ENCODE results near the gene ZCWPW1. TPM values are rescaled to one million over a fixed set of nuclear protein-coding genes. Genes with fewer than 3 reads are reported as not detected.

The ZCWPW1 gene
- total and polyA plus RNA-seq, 2 of the 8 experiments (the other 6 are each of a cell fraction or from before 2014, with no cell fraction given): 0.51 to 1.4 TPM

- 63% methylated on average over 12 of the region's 12 CpGs; no CpG with 5 or more reads in 1 of the 2 experiments for WGBS, 2 experiments (ENCODE audit: extremely low coverage in 1 of 2, insufficient coverage in 1 of 2, insufficient read length in 1 of 2, insufficient replicate concordance in 2 of 2, low coverage in 1 of 2, low lambda C conversion rate in 2 of 2, missing lambda C conversion rate in 1 of 2)
- CTCF ChIA-PET (ENCODE audit: partially characterized antibody): interaction anchor here (0.6 to 4.4 kb wide), 34 partner anchors 8 to 392 kb away, joined by 3 to 41 read pairs (median 5); partner anchors contain the start of genes PILRB and POP7
- Histone ChIP-seq H3K4me3 (ENCODE audit: extremely low read depth in 1 of 4, insufficient read depth in 2 of 4, low read depth in 3 of 4, low read length in 4 of 4) (no peak overlapping the region), H2BK5ac (ENCODE audit: low read depth, low read length) (no peak overlapping the region), H3K23me2 (ENCODE audit: low read depth, low read length) (no peaks in the 10 kb centered on the region), H2AK5ac (ENCODE audit: low read depth, low read length) (no peak overlapping the region), H4K20me1 (replicated peaks in 1 of 2; ENCODE audit: control insufficient read depth in 1 of 2, insufficient read depth in 2 of 2, low read length in 2 of 2) (no peaks in the 10 kb centered on the region), H3K23ac (ENCODE audit: insufficient read length) (no peak overlapping the region), H3K79me1 (ENCODE audit: low read depth, low read length) (no peaks in the 10 kb centered on the region), H2BK120ac (replicated peaks; ENCODE audit: low read depth, low read length) (no peak overlapping the region), H3K9me3 (ENCODE audit: insufficient read depth in 2 of 2, low read depth in 1 of 2, low read length in 1 of 2) (no peaks in the 10 kb centered on the region), H3K4me2 (ENCODE audit: insufficient read depth in 1 of 2, low read depth in 2 of 2, low read length in 2 of 2) (no peak overlapping the region), H4K5ac (ENCODE audit: insufficient read length, low read depth, low read length) (no peak overlapping the region), H3K27ac (ENCODE audit: low read depth, low read length) (no peak overlapping the region), H2BK20ac (ENCODE audit: low read length) (no peak overlapping the region), H3K4ac (replicated peaks; ENCODE audit: insufficient read length, low read depth, low read length) (no peak overlapping the region), H3K18ac (ENCODE audit: extremely low read depth, low read length) (no peak overlapping the region), H3K14ac (ENCODE audit: insufficient read length) (no peak overlapping the region), H2BK15ac (ENCODE audit: low read length) (no peak overlapping the region), H3K79me2 (ENCODE audit: control insufficient read depth in 1 of 2, insufficient read depth in 2 of 2, low read length in 2 of 2) (no peaks in the 10 kb centered on the region), H3K9ac (replicated peaks in 1 of 4; ENCODE audit: extremely low read depth in 1 of 4, low read depth in 3 of 4, low read length in 3 of 4) (no peak overlapping the region), H3K56ac (replicated peaks; ENCODE audit: insufficient read length, low read depth, low read length) (no peak overlapping the region), H3K36me3 (ENCODE audit: control insufficient read depth in 2 of 4, insufficient read depth in 4 of 4, low read length in 3 of 4) (no peaks in the 10 kb centered on the region), H4K8ac (ENCODE audit: extremely low read depth, insufficient read depth, low read length) (no peak overlapping the region), H4K91ac (replicated peaks; ENCODE audit: insufficient read length, low read length) (no peak overlapping the region), H2AFZ (ENCODE audit: low read length) (no peak overlapping the region), H2BK12ac (ENCODE audit: low read depth, low read length) (no peak overlapping the region), H3K4me1 (replicated peaks in 1 of 4; ENCODE audit: control insufficient read depth in 3 of 4, insufficient read depth in 4 of 4, low read length in 3 of 4) (no peaks in the 10 kb centered on the region), H3K27me3 (replicated peaks in 1 of 4; ENCODE audit: control insufficient read depth in 3 of 4, extremely low read depth in 1 of 4, insufficient read depth in 3 of 4, low read length in 3 of 4) (no peaks in the 10 kb centered on the region; a peak in 1 of 7 replicates)
- POLR2A ChIA-PET (ENCODE audit: partially characterized antibody): interaction anchor here (0.5 to 2.3 kb wide), 7 partner anchors 22 to 118 kb away, joined by 3 to 12 read pairs (median 3); partner anchors contain the start of genes MEPCE and ZCWPW1
- FAIRE-seq (peak; percentile 70), DNase-seq (ENCODE audit: low read depth in 1 of 2, low spot score in 2 of 2) (peak in 1 of 2 experiments; percentile 51)
- no peak for TF ChIP-seq SUZ12 (IDR thresholded peaks at IDR 0.05; ENCODE audit: low read length)
- TF ChIP-seq CHD2 (IDR thresholded peaks at IDR 0.05; ENCODE audit: low read length): no peak
- no peak for TF ChIP-seq CTBP2 (IDR thresholded peaks at IDR 0.05; ENCODE audit: borderline replicate concordance, insufficient read depth, insufficient read length, low read length)
- TF ChIP-seq CREB1 (IDR thresholded peaks at IDR 0.05): 0 out of 2 replicates have a peak, but pooled peaks have one; percentile 12
- TF ChIP-seq, protein P1, sequence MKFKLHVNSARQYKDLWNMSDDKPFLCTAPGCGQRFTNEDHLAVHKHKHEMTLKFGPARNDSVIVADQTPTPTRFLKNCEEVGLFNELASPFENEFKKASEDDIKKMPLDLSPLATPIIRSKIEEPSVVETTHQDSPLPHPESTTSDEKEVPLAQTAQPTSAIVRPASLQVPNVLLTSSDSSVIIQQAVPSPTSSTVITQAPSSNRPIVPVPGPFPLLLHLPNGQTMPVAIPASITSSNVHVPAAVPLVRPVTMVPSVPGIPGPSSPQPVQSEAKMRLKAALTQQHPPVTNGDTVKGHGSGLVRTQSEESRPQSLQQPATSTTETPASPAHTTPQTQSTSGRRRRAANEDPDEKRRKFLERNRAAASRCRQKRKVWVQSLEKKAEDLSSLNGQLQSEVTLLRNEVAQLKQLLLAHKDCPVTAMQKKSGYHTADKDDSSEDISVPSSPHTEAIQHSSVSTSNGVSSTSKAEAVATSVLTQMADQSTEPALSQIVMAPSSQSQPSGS (IDR thresholded peaks at IDR 0.05; ENCODE audit: low read length): no peak
- no peak for TF ChIP-seq CHD1 (IDR thresholded peaks at IDR 0.05; ENCODE audit: low read depth, low read length)
- no peak for TF ChIP-seq RNF2 (IDR thresholded peaks at IDR 0.05; ENCODE audit: borderline replicate concordance, low read depth, low read length, missing control alignments, poor library complexity, severe bottlenecking)
- TF ChIP-seq, protein P2, sequence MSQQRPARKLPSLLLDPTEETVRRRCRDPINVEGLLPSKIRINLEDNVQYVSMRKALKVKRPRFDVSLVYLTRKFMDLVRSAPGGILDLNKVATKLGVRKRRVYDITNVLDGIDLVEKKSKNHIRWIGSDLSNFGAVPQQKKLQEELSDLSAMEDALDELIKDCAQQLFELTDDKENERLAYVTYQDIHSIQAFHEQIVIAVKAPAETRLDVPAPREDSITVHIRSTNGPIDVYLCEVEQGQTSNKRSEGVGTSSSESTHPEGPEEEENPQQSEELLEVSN (IDR thresholded peaks at IDR 0.05): no peak
- no peak for TF ChIP-seq CEBPB (IDR thresholded peaks at IDR 0.05; ENCODE audit: low read depth, low read length)
Observed at GRCh38 chr7:100407285-100408180, 21.0 kb downstream of the ZCWPW1 start.
